Sigmoid colon (tissue), 7 donors: ENCODE measurements around the gene CYP2W1. TPM values are rescaled to one million over a fixed set of nuclear protein-coding genes. Genes with fewer than 3 reads are reported as not detected.
"Not testable (repeated sequence)": the region's sequence is repeated elsewhere in the genome, so short reads cannot be mapped to it uniquely, and the experiment has no call there.

Experiments
- DNase-seq: peaks from one replicate; pipeline ENCODE4 v3.0.0-alpha.2; 2019
- H3K27ac ChIP-seq, 4 donors: fragments of 200-600 bp; sonication (generic); one replicate each; pipeline ENCODE4 v1.5.1; 2016 to 2019; ENCODE audit warnings: mild to moderate bottlenecking in 1 of 4
- H3K27me3 ChIP-seq, 3 donors: fragments of 200-600 bp; sonication (generic); one replicate each; pipeline ENCODE4 v1.5.1; 2019; ENCODE audit warnings: mild to moderate bottlenecking in 1 of 3
- H3K36me3 ChIP-seq, 4 donors: fragments of 200-600 bp; sonication (generic); one replicate each; pipeline ENCODE4 v1.5.1; 2016 to 2019
- H3K4me1 ChIP-seq, 4 donors: fragments of 200-600 bp; sonication (generic); one replicate each; pipeline ENCODE4 v1.5.1; 2017 to 2019
- H3K4me3 ChIP-seq, 4 donors: fragments of 200-600 bp; sonication (generic); one replicate each; pipeline ENCODE4 v1.5.1; 2017 to 2019; ENCODE audit warnings: mild to moderate bottlenecking in 2 of 4, moderate library complexity in 1 of 4
- H3K9me3 ChIP-seq, 4 donors: fragments of 200-600 bp in 3 of 4; sonication (generic) in 3 of 4; one replicate each; pipeline versions ENCODE4 v1.5.1 to v1.6.1; 2013 to 2019
- EP300 ChIP-seq, 4 donors: sonication (generic); formaldehyde crosslinking; IDR thresholded peaks; one replicate each; pipeline ENCODE4 v1.6.1; 2017; ENCODE audit warnings: antibody characterized with exemption in 4 of 4
- POLR2A ChIP-seq, 2 donors: fragments of 450-650 bp; IDR thresholded peaks; one replicate each; pipeline ENCODE4 v1.6.1; 2016; ENCODE audit warnings: antibody characterized with exemption in 2 of 2, mild to moderate bottlenecking in 2 of 2, moderate library complexity in 2 of 2
- POLR2AphosphoS5 ChIP-seq, 4 donors: sonication (generic); formaldehyde crosslinking; IDR thresholded peaks; one replicate each; pipeline ENCODE4 v1.6.1; 2017; ENCODE audit warnings: antibody characterized with exemption in 4 of 4
- WGBS, 2 donors: extraction: QIAGEN DNeasy Blood & Tissue Kit; methylation state at CpG; one replicate each; pipeline ENCODE4 v1.1.7; 2013; 5-methylcytosine and 5-hydroxymethylcytosine counted together
- intact Hi-C: fragments of 100-400 bp; cut with DNase I; formaldehyde crosslinking; loops from one replicate; pipeline ENCODE4 v1.15.1; 2023
- polyA plus RNA-seq, 3 donors: library from polyadenylated mRNA; stranded (reverse); fragments of 200-250 nt; gene quantifications; one replicate each; pipeline ENCODE4 v1.2.3, GENCODE V29; 2013
- total RNA-seq, 4 donors: library from RNA; depleted of rRNA; stranded (reverse); fragments of >200 nt; gene quantifications; one replicate each; pipeline ENCODE4 v1.1.0, GENCODE V29; 2016
- TF ChIP-seq, protein P1 (sequence below), 4 experiments: fragments of 450-650 bp in 3 of 4; fragments of 200-600 bp in 1 of 4; IDR thresholded peaks; one replicate each; pipeline ENCODE4 v1.5.1; 2016 to 2019; ENCODE audit warnings: antibody characterized with exemption in 4 of 4, mild to moderate bottlenecking in 3 of 4, moderate library complexity in 2 of 4
- donor health status: healthy with polysubstance abuse.
- donor health status: Bipolar disorder and iron deficiency.
- donor health status: healthy.

The CYP2W1 gene
- total and polyA plus RNA-seq, 7 donors = 0.83 to 3.8 TPM; not detected in 5

DNA sequence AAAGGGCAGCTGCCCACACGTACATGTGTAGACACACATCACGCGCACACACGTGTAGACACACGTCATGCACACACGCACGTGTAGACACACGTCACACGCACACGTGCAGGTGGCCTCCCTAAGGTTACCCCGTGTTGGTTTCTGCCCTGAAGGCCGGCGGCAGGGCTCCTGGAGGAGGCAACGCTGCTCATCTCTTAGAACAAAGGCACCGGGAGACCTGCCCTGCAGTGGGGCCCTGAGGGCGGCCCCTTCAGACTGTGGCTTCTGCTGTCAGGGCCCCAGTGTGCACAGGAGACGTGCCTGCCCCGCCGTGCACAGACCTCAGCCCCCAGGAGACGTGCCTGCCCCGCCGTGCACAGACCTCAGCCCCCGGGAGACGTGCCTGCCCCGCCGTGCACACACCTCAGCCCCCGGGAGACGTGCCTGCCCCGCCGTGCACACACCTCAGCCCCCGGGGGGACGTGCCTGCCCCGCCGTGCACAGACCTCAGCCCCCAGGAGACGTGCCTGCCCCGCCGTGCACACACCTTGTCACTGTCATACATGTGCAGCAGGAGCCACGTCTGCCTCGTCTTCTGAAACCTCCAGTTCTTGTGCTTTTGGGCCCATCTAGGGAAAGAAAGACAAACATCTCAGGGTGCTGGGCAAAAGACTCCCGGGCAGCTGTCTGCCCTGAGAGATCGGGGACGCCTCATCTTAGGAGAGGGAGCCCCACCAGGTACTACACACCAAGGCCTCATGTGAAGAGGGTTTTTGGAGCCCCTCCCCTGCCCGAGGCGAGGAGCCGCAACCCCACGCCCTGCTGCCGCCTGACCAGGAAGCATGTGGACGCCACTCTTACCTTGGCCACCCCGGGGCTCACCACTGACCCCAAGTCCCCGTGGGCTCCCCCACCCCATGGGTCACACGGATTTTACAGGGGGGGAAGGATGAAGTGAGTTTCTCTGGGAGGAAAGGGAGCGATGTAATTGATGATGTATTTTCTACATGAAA is 17.3 kb downstream of the CYP2W1 start:
- Histone ChIP-seq H3K9me3 (no peaks in the 10 kb centered on the region), H3K4me1 (no peaks in the 10 kb centered on the region), H3K4me3 (no peak overlapping the region), H3K27ac (no peak overlapping the region), H3K27me3 (no peaks in the 10 kb centered on the region), H3K36me3 (peaks cover 0 to 49% (median 5%) of the 10 kb centered on the region in 4 donors)
- WGBS, 2 donors = 77 to 91% methylated on average over 52 of the region's 52 CpGs
- intact Hi-C loops = no loop called here
- TF ChIP-seq POLR2A (IDR thresholded peaks at IDR 0.05) (no peak), EP300 (IDR thresholded peaks at IDR 0.05) (no peak), POLR2AphosphoS5 (IDR thresholded peaks at IDR 0.05) (no peak)
- TF ChIP-seq, protein P1, sequence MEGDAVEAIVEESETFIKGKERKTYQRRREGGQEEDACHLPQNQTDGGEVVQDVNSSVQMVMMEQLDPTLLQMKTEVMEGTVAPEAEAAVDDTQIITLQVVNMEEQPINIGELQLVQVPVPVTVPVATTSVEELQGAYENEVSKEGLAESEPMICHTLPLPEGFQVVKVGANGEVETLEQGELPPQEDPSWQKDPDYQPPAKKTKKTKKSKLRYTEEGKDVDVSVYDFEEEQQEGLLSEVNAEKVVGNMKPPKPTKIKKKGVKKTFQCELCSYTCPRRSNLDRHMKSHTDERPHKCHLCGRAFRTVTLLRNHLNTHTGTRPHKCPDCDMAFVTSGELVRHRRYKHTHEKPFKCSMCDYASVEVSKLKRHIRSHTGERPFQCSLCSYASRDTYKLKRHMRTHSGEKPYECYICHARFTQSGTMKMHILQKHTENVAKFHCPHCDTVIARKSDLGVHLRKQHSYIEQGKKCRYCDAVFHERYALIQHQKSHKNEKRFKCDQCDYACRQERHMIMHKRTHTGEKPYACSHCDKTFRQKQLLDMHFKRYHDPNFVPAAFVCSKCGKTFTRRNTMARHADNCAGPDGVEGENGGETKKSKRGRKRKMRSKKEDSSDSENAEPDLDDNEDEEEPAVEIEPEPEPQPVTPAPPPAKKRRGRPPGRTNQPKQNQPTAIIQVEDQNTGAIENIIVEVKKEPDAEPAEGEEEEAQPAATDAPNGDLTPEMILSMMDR (IDR thresholded peaks at IDR 0.05) = no peak
- no peak for DNase-seq

DNA sequence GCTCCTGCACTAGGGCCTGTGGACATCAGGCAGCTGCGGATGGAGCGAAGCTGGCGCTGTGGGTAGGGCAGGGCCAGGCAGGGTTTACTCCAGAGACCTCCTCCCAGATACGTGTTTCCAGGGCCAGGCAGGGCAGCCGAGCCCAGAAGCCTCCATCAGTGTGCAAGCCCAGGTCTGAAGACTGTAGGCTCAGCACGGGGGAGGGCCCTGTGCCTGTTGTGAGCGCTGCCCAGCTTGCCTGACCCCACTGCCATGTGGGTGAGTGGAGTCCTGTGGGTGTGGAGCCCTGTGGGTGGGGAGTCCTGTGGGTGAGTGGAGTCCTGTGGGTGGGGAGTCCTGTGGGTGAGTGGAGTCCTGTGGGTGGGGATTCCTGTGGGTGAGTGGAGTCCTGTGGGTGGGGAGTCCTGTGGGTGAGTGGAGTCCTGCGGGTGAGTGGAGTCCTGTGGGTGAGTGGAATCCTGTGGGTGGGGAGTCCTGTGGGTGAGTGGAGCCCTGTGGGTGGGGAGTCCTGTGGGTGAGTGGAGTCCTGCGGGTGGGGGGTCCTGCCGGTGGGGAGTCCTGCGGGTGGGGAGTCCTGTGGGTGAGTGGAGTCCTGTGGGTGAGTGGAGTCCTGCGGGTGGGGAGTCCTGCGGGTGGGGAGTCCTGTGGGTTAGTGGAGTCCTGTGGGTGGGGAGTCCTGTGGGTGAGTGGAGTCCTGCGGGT is 18.2 kb downstream of the CYP2W1 start:
- H3K36me3 ChIP-seq = peaks cover 0 to 40% (median 5%) of the 10 kb centered on the region in 4 donors
- H3K9me3 ChIP-seq, intact Hi-C loops, H3K4me3 ChIP-seq, H3K4me1 ChIP-seq, DNase-seq, H3K27me3 ChIP-seq, H3K27ac ChIP-seq: not testable (repeated sequence)
- 90% methylated on average over 14 of the region's 14 CpGs for WGBS, 2 donors

DNA sequence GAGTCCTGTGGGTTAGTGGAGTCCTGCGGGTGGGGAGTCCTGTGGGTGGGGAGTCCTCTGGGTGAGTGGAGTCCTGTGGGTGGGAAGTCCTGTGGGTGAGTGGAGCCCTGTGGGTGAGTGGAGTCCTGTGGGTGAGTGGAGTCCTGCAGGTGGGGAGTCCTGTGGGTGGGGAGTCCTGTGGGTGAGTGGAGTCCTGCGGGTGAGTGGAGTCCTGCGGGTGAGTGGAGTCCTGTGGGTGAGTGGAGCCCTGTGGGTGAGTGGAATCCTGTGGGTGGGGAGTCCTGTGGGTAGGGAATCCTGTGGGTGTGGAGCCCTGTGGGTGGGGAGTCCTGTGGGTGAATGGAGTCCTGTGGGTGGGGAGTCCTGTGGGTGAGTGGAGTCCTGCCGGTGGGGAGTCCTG is 19.0 kb downstream of the CYP2W1 start:
- 91% methylated on average over 4 of the region's 4 CpGs for WGBS, 2 donors
- intact Hi-C loops = not testable (repeated sequence)

GRCh38 chr7:1002445-1002844 is 19.5 kb downstream of the CYP2W1 start:
- H3K4me1 ChIP-seq, H3K27ac ChIP-seq, H3K9me3 ChIP-seq, H3K27me3 ChIP-seq, H3K4me3 ChIP-seq, DNase-seq, intact Hi-C loops: not testable (repeated sequence)
- H3K36me3 ChIP-seq = peaks cover 0 to 37% (median 7%) of the 10 kb centered on the region in 4 donors
- 91 to 97% methylated on average over 6 to 7 of the region's 7 CpGs for WGBS, 2 donors

More for the DNA sequence above, 19.0 kb downstream of the CYP2W1 start:
- H3K4me1 ChIP-seq, H3K4me3 ChIP-seq, H3K27ac ChIP-seq, DNase-seq, H3K9me3 ChIP-seq, H3K27me3 ChIP-seq: not testable (repeated sequence)
- peaks cover under 1 to 37% (median 5%) of the 10 kb centered on the region in 4 donors for H3K36me3 ChIP-seq

DNA sequence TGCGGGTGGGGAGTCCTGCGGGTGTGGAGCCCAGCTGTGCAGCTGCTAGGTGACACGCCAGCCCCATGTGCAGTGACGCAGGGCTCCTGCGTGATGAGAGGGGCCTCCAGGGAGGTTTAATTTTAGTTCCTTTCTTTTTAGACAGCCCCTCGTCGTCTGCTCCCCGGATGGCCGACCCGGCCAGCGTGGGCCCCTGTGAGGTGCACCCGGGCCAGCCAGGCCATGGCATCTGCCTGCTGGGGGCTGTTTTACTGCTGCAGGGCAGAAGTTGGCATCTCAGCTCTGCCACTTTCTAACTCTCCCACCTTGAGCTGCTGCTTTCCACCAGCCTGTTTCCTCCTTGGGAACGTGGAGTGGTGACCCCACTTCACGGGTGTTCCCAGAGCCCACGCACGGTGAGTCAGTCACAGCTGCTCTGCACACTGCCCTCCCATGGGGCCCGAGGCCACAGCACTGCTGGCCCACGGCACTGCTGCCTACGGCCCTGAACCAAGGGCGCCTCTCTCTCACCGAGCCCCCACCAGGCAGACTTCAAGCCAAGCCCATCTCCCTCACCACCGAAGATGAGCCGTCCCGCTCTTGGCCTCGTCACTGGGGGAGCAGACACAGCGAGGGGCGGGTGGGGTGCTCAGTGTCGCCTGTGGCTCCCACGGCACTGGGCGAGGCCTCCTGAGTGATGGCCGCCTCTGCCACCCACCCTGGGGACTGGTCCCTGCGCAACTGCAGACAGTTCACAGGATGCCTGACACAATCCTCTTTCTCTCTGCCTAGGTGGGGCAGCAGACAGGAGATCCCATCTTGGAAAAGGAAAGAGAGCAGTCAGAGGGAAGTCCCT is 21.3 kb downstream of the CYP2W1 start:
- WGBS, 2 donors = 76 to 91% methylated on average over 32 of the region's 32 CpGs
- H3K9me3 ChIP-seq = no peaks in the 10 kb centered on the region
- no peaks in the 10 kb centered on the region for H3K4me1 ChIP-seq
- DNase-seq = no peak
- no peak overlapping the region for H3K27ac ChIP-seq
- H3K36me3 ChIP-seq = peaks cover 0 to 36% (median 13%) of the 10 kb centered on the region in 4 donors
- no peaks in the 10 kb centered on the region for H3K27me3 ChIP-seq
- no peak overlapping the region for H3K4me3 ChIP-seq
- no peak for TF ChIP-seq POLR2AphosphoS5 (IDR thresholded peaks at IDR 0.05)
- TF ChIP-seq, protein P1 (IDR thresholded peaks at IDR 0.05) = no peak
- TF ChIP-seq POLR2A (IDR thresholded peaks at IDR 0.05) = no peak
- TF ChIP-seq EP300 (IDR thresholded peaks at IDR 0.05) = no peak
- intact Hi-C loops = no loop called here
